HFFc6 (cell line): ENCODE measurements around the gene ELFN1. TPM values are rescaled to one million over a fixed set of nuclear protein-coding genes. Genes with fewer than 3 reads are reported as not detected.

Experiments used
- DNase-seq: peaks from one replicate; pipeline ENCODE4 v3.0.0-alpha.2; 2018
- H3K27ac Mint-ChIP-seq: 2 replicates; pipeline ENCODE4 v1.8.0; 2020; ENCODE audit warnings: mild to moderate bottlenecking, mixed read lengths
- H3K27me3 Mint-ChIP-seq: 2 replicates; pipeline ENCODE4 v1.8.0; 2021; ENCODE audit warnings: mild to moderate bottlenecking, moderate library complexity, mixed read lengths; ENCODE audit not compliant: insufficient read depth
- H3K36me3 Mint-ChIP-seq: 2 replicates; pipeline ENCODE4 v1.8.0; 2021; ENCODE audit warnings: low read depth, mixed read lengths
- H3K4me1 Mint-ChIP-seq: 2 replicates; pipeline ENCODE4 v1.8.0; 2020; ENCODE audit warnings: low read depth, mixed read lengths
- H3K4me3 Mint-ChIP-seq: 2 replicates; pipeline ENCODE4 v1.8.0; 2020; ENCODE audit warnings: mild to moderate bottlenecking, moderate library complexity, mixed read lengths
- H3K9me3 Mint-ChIP-seq: 2 replicates; pipeline ENCODE4 v1.8.0; 2020; ENCODE audit warnings: mild to moderate bottlenecking, mixed read lengths
- CTCF ChIP-seq: fragments of 200-600 bp; sonication (generic); IDR thresholded peaks from 2 replicates; pipeline ENCODE4 v1.5.0; 2021; ENCODE audit warnings: antibody characterized with exemption, mild to moderate bottlenecking
- total RNA-seq, 6 experiments: library from RNA; stranded (reverse); fragmentation: NEBNext Ultra II Directional; extraction: Animal tissue kit (Norgen Biotek cat#: 25700); gene quantifications; 2 replicates in 1 of 6; 3 replicates in 5 of 6; pipeline ENCODE4 v1.2.3, GENCODE V29; 2021

The ELFN1 gene
- total RNA-seq, 6 experiments from 2014 or later: 1.5 to 4.2 (median 1.6) TPM

GRCh38 chr7:1739593-1739992 lies 69.5 kb downstream of the ELFN1 start:
- TF ChIP-seq CTCF: no peak
- H3K4me3 Mint-ChIP-seq: no peak overlapping the region
- no peaks in the 10 kb centered on the region for H3K9me3 Mint-ChIP-seq
- no peaks in the 10 kb centered on the region for H3K36me3 Mint-ChIP-seq
- peaks cover 4% of the 10 kb centered on the region for H3K27me3 Mint-ChIP-seq
- H3K27ac Mint-ChIP-seq: no peak overlapping the region
- H3K4me1 Mint-ChIP-seq: no peaks in the 10 kb centered on the region
- no peak for DNase-seq

- H3K9me3 Mint-ChIP-seq: no peaks in the 10 kb centered on the region
- H3K4me3 Mint-ChIP-seq: no peak overlapping the region
- peaks cover 3% of the 10 kb centered on the region for H3K27me3 Mint-ChIP-seq
- DNase-seq: no peak
- H3K36me3 Mint-ChIP-seq: no peaks in the 10 kb centered on the region
- no peak for TF ChIP-seq CTCF
- H3K4me1 Mint-ChIP-seq: no peaks in the 10 kb centered on the region
- H3K27ac Mint-ChIP-seq: no peak overlapping the region
These were observed 70.1 kb downstream of the ELFN1 start for GRCh38 chr7:1740214-1740613.

- H3K4me3 Mint-ChIP-seq: no peak overlapping the region
- no peaks in the 10 kb centered on the region for H3K4me1 Mint-ChIP-seq
- TF ChIP-seq CTCF: no peak
- H3K27ac Mint-ChIP-seq: no peak overlapping the region
- no peak for DNase-seq
- no peaks in the 10 kb centered on the region for H3K36me3 Mint-ChIP-seq
- H3K9me3 Mint-ChIP-seq: no peaks in the 10 kb centered on the region
- peaks cover 3% of the 10 kb centered on the region for H3K27me3 Mint-ChIP-seq
These were observed 71.2 kb downstream of the ELFN1 start for GRCh38 chr7:1741246-1741645.

GRCh38 chr7:1741751-1742554 lies 71.9 kb downstream of the ELFN1 start:
- TF ChIP-seq CTCF: no peak
- no peak for DNase-seq
- peaks cover 3% of the 10 kb centered on the region for H3K27me3 Mint-ChIP-seq
- H3K9me3 Mint-ChIP-seq: no peaks in the 10 kb centered on the region
- H3K4me1 Mint-ChIP-seq: no peaks in the 10 kb centered on the region
- H3K36me3 Mint-ChIP-seq: no peaks in the 10 kb centered on the region
- H3K4me3 Mint-ChIP-seq: no peak overlapping the region
- H3K27ac Mint-ChIP-seq: no peak overlapping the region

GRCh38 chr7:1742555-1743303 lies 72.7 kb downstream of the ELFN1 start:
- H3K9me3 Mint-ChIP-seq: no peaks in the 10 kb centered on the region
- H3K36me3 Mint-ChIP-seq: no peaks in the 10 kb centered on the region
- no peak overlapping the region for H3K4me3 Mint-ChIP-seq

More at GRCh38 chr7:1742555-1743303, 72.7 kb downstream of the ELFN1 start:
- no peak for DNase-seq
- no peaks in the 10 kb centered on the region for H3K4me1 Mint-ChIP-seq
- TF ChIP-seq CTCF: no peak
- H3K27ac Mint-ChIP-seq: no peak overlapping the region
- peaks cover 3% of the 10 kb centered on the region for H3K27me3 Mint-ChIP-seq
